Sigmoid colon (tissue), 7 donors: ENCODE measurements around the gene ELF1. TPM values are rescaled to one million over a fixed set of nuclear protein-coding genes. Genes with fewer than 3 reads are reported as not detected.

Experiments used
- DNase-seq: peaks from one replicate; pipeline ENCODE4 v3.0.0-alpha.2; 2019
- H3K27ac ChIP-seq, 4 donors: fragments of 200-600 bp; sonication (generic); one replicate each; pipeline ENCODE4 v1.5.1; 2016 to 2019; ENCODE audit warnings: mild to moderate bottlenecking in 1 of 4
- H3K27me3 ChIP-seq, 3 donors: fragments of 200-600 bp; sonication (generic); one replicate each; pipeline ENCODE4 v1.5.1; 2019; ENCODE audit warnings: mild to moderate bottlenecking in 1 of 3
- H3K36me3 ChIP-seq, 4 donors: fragments of 200-600 bp; sonication (generic); one replicate each; pipeline ENCODE4 v1.5.1; 2016 to 2019
- H3K4me1 ChIP-seq, 4 donors: fragments of 200-600 bp; sonication (generic); one replicate each; pipeline ENCODE4 v1.5.1; 2017 to 2019
- H3K4me3 ChIP-seq, 4 donors: fragments of 200-600 bp; sonication (generic); one replicate each; pipeline ENCODE4 v1.5.1; 2017 to 2019; ENCODE audit warnings: mild to moderate bottlenecking in 2 of 4, moderate library complexity in 1 of 4
- H3K9me3 ChIP-seq, 4 donors: fragments of 200-600 bp in 3 of 4; sonication (generic) in 3 of 4; one replicate each; pipeline versions ENCODE4 v1.5.1 to v1.6.1; 2013 to 2019
- EP300 ChIP-seq, 4 donors: sonication (generic); formaldehyde crosslinking; IDR thresholded peaks; one replicate each; pipeline ENCODE4 v1.6.1; 2017; ENCODE audit warnings: antibody characterized with exemption in 4 of 4
- POLR2A ChIP-seq, 2 donors: fragments of 450-650 bp; IDR thresholded peaks; one replicate each; pipeline ENCODE4 v1.6.1; 2016; ENCODE audit warnings: antibody characterized with exemption in 2 of 2, mild to moderate bottlenecking in 2 of 2, moderate library complexity in 2 of 2
- POLR2AphosphoS5 ChIP-seq, 4 donors: sonication (generic); formaldehyde crosslinking; IDR thresholded peaks; one replicate each; pipeline ENCODE4 v1.6.1; 2017; ENCODE audit warnings: antibody characterized with exemption in 4 of 4
- WGBS, 2 donors: extraction: QIAGEN DNeasy Blood & Tissue Kit; methylation state at CpG; one replicate each; pipeline ENCODE4 v1.1.7; 2013; 5-methylcytosine and 5-hydroxymethylcytosine counted together
- intact Hi-C: fragments of 100-400 bp; cut with DNase I; formaldehyde crosslinking; loops from one replicate; pipeline ENCODE4 v1.15.1; 2023
- polyA plus RNA-seq, 3 donors: library from polyadenylated mRNA; stranded (reverse); fragments of 200-250 nt; gene quantifications; one replicate each; pipeline ENCODE4 v1.2.3, GENCODE V29; 2013
- total RNA-seq, 4 donors: library from RNA; depleted of rRNA; stranded (reverse); fragments of >200 nt; gene quantifications; one replicate each; pipeline ENCODE4 v1.1.0, GENCODE V29; 2016
- TF ChIP-seq, protein P1 (sequence below), 4 experiments: fragments of 450-650 bp in 3 of 4; fragments of 200-600 bp in 1 of 4; IDR thresholded peaks; one replicate each; pipeline ENCODE4 v1.5.1; 2016 to 2019; ENCODE audit warnings: antibody characterized with exemption in 4 of 4, mild to moderate bottlenecking in 3 of 4, moderate library complexity in 2 of 4
- donor health status: healthy with polysubstance abuse.
- donor health status: Bipolar disorder and iron deficiency.
- donor health status: healthy.

ELF1 gene
- total and polyA plus RNA-seq, 7 donors, result 31.8 to 68.5 (median 47.4) TPM

DNA sequence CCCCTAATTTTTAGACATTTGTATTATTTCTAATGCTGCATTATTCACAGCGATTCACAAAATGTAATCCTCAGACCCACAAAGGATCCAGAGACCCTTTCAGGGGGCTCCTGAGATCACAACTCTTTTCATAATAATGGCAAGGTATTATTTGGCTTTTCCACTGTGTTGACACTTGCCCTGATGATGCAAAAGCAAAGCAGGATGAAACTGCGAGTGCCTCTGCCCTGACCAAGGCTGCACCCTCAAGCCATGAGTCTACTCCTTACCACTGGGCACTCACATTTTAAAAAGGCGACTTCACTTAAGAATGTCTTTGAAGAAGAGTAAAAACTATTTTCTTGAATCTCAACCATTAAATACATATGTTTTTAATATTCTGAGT is 11.4 kb downstream of the ELF1 start:
- no peak overlapping the region for H3K27ac ChIP-seq
- H3K4me1 ChIP-seq, result peaks cover 0 to 46% (median 35%) of the 10 kb centered on the region in 4 donors
- H3K4me3 ChIP-seq, result no peak overlapping the region
- WGBS, 2 donors, result 51 to 76% methylated on average over 3 of the region's 3 CpGs
- H3K9me3 ChIP-seq, result no peaks in the 10 kb centered on the region
- DNase-seq, result no peak
- TF ChIP-seq POLR2AphosphoS5 (IDR thresholded peaks at IDR 0.05) (no peak), EP300 (IDR thresholded peaks at IDR 0.05) (no peak), POLR2A (IDR thresholded peaks at IDR 0.05) (no peak)
- TF ChIP-seq, protein P1, sequence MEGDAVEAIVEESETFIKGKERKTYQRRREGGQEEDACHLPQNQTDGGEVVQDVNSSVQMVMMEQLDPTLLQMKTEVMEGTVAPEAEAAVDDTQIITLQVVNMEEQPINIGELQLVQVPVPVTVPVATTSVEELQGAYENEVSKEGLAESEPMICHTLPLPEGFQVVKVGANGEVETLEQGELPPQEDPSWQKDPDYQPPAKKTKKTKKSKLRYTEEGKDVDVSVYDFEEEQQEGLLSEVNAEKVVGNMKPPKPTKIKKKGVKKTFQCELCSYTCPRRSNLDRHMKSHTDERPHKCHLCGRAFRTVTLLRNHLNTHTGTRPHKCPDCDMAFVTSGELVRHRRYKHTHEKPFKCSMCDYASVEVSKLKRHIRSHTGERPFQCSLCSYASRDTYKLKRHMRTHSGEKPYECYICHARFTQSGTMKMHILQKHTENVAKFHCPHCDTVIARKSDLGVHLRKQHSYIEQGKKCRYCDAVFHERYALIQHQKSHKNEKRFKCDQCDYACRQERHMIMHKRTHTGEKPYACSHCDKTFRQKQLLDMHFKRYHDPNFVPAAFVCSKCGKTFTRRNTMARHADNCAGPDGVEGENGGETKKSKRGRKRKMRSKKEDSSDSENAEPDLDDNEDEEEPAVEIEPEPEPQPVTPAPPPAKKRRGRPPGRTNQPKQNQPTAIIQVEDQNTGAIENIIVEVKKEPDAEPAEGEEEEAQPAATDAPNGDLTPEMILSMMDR (IDR thresholded peaks at IDR 0.05), result no peak
- intact Hi-C loops, result no loop called here
- no peaks in the 10 kb centered on the region for H3K36me3 ChIP-seq
- H3K27me3 ChIP-seq, result no peaks in the 10 kb centered on the region

DNA sequence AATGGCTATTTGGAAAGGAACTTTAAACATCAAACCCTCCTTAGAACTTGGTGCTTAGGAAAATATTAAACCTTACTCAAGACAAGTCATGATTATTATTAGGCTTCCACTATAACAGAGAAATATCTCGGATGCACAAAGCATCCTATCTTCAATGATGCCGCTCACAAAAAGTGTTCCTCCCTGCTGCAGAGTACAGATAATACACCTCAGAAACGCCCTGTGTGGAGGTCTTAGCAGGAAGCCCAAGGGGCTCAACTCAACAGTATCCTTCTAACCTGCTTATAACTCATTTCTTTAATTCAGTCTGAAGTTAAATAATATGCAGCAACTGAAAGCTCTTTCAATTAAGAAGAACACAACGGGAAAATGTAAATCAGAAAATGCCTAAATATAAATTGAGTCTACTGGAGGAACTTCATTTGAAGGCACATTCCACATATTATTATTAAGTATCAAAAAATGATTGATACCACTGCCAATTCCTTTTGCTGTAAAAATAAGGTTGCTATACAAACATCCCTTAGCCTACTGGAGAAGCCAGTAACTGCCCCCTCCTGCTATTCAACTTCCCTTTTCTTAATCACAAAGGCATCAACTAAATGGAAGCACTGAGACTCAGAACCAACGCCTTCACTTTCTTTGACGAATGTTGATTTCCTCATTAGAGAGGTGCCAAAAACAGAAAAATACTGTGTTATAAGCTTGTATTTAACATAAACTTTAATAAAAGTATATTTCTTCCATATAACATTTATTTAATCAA is 12.0 kb downstream of the ELF1 start:
- H3K9me3 ChIP-seq, result no peaks in the 10 kb centered on the region
- no peaks in the 10 kb centered on the region for H3K27me3 ChIP-seq
- no peak overlapping the region for H3K27ac ChIP-seq
- intact Hi-C loops, result no loop called here
- DNase-seq, result no peak
- peaks cover 0 to 52% (median 34%) of the 10 kb centered on the region in 4 donors for H3K4me1 ChIP-seq
- no peak overlapping the region for H3K4me3 ChIP-seq
- H3K36me3 ChIP-seq, result no peaks in the 10 kb centered on the region
- TF ChIP-seq EP300 (IDR thresholded peaks at IDR 0.05), result no peak
- TF ChIP-seq POLR2AphosphoS5 (IDR thresholded peaks at IDR 0.05), result no peak
- WGBS, 2 donors, result 38 to 50% methylated on average over 6 of the region's 6 CpGs

DNA sequence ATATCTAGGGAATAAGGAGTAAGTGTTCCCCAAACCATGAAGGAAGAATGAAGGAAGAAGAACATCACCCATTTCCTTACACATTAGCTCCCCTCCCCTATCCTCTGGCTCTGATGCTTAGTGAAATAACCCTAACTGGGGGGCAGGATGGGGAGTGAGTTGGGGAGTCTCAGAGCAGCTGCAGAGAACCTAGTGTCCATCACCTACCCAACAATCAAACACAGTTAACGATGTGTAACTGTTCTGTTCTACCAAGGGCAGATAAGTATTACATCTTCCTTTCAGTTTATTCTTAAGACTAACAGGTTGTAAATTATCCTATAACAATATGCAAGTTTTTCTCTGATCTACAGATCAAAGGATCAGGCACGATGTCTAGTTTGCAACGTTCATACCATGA is 12.8 kb downstream of the ELF1 start:
- Histone ChIP-seq H3K27me3 (no peaks in the 10 kb centered on the region), H3K4me1 (peaks cover 0 to 50% (median 33%) of the 10 kb centered on the region in 4 donors), H3K27ac (no peak overlapping the region), H3K36me3 (no peaks in the 10 kb centered on the region), H3K9me3 (no peaks in the 10 kb centered on the region), H3K4me3 (no peak overlapping the region)
- DNase-seq, result no peak
- TF ChIP-seq POLR2AphosphoS5 (IDR thresholded peaks at IDR 0.05) (no peak), EP300 (IDR thresholded peaks at IDR 0.05) (no peak), POLR2A (IDR thresholded peaks at IDR 0.05) (no peak)
- TF ChIP-seq, protein P1 (IDR thresholded peaks at IDR 0.05), result no peak
- WGBS, 2 donors, result 9 to 15% methylated on average over 3 of the region's 3 CpGs
- intact Hi-C loops, result no loop called here

DNA sequence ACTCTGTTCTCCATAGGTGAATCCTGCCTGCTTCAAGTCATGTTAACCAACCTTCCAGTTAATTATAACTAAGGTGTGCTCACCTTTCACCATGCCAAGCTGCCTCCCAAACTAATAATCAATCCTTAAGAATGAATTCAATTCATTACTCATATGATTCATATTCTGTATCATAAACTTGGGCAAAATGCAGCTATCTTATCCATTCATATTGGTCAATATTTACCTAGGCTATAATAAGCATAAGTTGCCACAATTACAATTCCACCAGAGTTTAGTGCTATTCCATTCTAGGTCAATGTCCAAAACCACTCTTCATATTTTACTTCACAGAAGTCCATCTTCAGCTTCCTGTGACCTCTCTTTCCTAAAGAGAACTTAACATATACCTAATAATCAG is 13.4 kb downstream of the ELF1 start:
- no peak for DNase-seq
- Histone ChIP-seq H3K9me3 (no peaks in the 10 kb centered on the region), H3K4me1 (peaks cover 0 to 50% (median 33%) of the 10 kb centered on the region in 4 donors), H3K4me3 (no peak overlapping the region), H3K27ac (no peak overlapping the region), H3K27me3 (no peaks in the 10 kb centered on the region), H3K36me3 (no peaks in the 10 kb centered on the region)
- TF ChIP-seq POLR2A (IDR thresholded peaks at IDR 0.05) (no peak), POLR2AphosphoS5 (IDR thresholded peaks at IDR 0.05) (no peak), EP300 (IDR thresholded peaks at IDR 0.05) (no peak)
- TF ChIP-seq, protein P1 (IDR thresholded peaks at IDR 0.05), result no peak
- intact Hi-C loops, result no loop called here

DNA sequence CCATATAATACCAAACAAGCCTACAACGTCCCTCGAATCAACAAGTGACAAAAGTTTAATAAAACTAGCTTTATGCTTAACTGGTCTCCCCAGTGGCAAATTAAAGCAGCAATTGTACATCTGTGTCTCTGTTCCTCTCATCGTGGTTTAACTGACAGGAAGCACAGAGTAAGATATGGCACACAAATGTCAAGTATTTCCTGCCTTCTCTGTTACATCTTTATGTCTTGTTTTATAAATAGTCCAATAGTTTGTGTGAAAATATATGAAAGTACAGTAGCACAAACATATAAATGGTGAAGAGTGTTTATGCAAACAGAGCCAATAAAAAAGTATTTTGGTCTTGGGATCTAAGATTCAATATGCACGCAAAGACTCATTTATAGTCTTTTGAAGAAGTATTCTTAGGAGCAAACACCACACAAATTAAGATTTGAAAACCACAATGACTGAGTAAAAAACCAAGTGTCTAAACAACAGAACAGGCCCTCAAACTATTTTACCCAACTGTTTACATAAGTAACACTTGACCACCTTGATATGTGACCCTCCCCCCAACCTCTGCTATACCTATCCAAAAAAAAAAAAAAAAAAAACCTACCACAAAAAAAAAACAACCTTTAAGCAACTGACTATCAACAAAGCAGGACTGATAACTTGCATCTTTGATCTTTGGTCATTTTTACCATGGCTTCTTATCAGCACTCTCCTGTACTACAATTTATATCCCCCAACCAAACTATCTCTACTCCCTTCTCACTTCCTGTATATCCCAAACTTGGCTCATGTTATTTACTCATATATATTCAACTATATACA is 14.0 kb downstream of the ELF1 start:
- no peaks in the 10 kb centered on the region for H3K27me3 ChIP-seq
- no peaks in the 10 kb centered on the region for H3K9me3 ChIP-seq
- TF ChIP-seq, protein P1 (IDR thresholded peaks at IDR 0.05), result no peak
- TF ChIP-seq EP300 (IDR thresholded peaks at IDR 0.05) (no peak), POLR2A (IDR thresholded peaks at IDR 0.05) (no peak)
- DNase-seq, result no peak
- peaks cover 0 to 50% (median 33%) of the 10 kb centered on the region in 4 donors for H3K4me1 ChIP-seq
- no peak overlapping the region for H3K27ac ChIP-seq
- 4 to 5% methylated on average over 4 of the region's 4 CpGs for WGBS, 2 donors
- H3K4me3 ChIP-seq, result no peak overlapping the region
- H3K36me3 ChIP-seq, result no peaks in the 10 kb centered on the region
- intact Hi-C loops, result no loop called here
